RPMI8226 (cell line): ENCODE results near the gene NAV2.

ENCODE experiments used
- DNase-seq: peaks from one replicate; pipeline ENCODE4 v3.0.0-alpha.2; 2015

The NAV2 gene

GRCh38 chr11:19721176-19721575 lies 8.5 kb downstream of the NAV2 start:
- no peak for DNase-seq

GRCh38 chr11:19722702-19723101 lies 10.1 kb downstream of the NAV2 start:
- DNase-seq, result no peak

- DNase-seq, result no peak
Measured at GRCh38 chr11:19723572-19724342, 11.1 kb downstream of the NAV2 start.

GRCh38 chr11:19724765-19725164 lies 12.1 kb downstream of the NAV2 start:
- no peak for DNase-seq

- DNase-seq, result no peak
Measured at GRCh38 chr11:19725379-19726079, 12.9 kb downstream of the NAV2 start.

- no peak for DNase-seq
Measured at GRCh38 chr11:19727246-19727645, 14.6 kb downstream of the NAV2 start.

GRCh38 chr11:19728436-19728835 lies 15.8 kb downstream of the NAV2 start:
- no peak for DNase-seq

- DNase-seq, result no peak
Measured at GRCh38 chr11:19729141-19729540, 16.5 kb downstream of the NAV2 start.

- no peak for DNase-seq
Measured at GRCh38 chr11:19730373-19730772, 17.7 kb downstream of the NAV2 start.

- DNase-seq, result no peak
Measured at GRCh38 chr11:19734171-19734570, 21.5 kb downstream of the NAV2 start.

- no peak for DNase-seq
Measured at GRCh38 chr11:19735157-19735908, 22.7 kb downstream of the NAV2 start.

GRCh38 chr11:19735909-19736498 lies 23.4 kb downstream of the NAV2 start:
- DNase-seq, result no peak

GRCh38 chr11:19736831-19737230 lies 24.2 kb downstream of the NAV2 start:
- DNase-seq, result no peak

GRCh38 chr11:19737575-19737974 lies 24.9 kb downstream of the NAV2 start:
- DNase-seq, result no peak

- no peak for DNase-seq
Measured at GRCh38 chr11:19738124-19738523, 25.5 kb downstream of the NAV2 start.

GRCh38 chr11:19739872-19740271 lies 27.2 kb downstream of the NAV2 start:
- DNase-seq, result no peak

GRCh38 chr11:19740586-19740985 lies 27.9 kb downstream of the NAV2 start:
- no peak for DNase-seq

- peak; percentile 51 for DNase-seq
Measured at GRCh38 chr11:19742588-19743292, 30.1 kb downstream of the NAV2 start.

GRCh38 chr11:19743622-19744021 lies 31.0 kb downstream of the NAV2 start:
- DNase-seq, result no peak

- no peak for DNase-seq
Measured at GRCh38 chr11:19744130-19744529, 31.5 kb downstream of the NAV2 start.

GRCh38 chr11:19746086-19746485 lies 33.4 kb downstream of the NAV2 start:
- DNase-seq, result no peak

GRCh38 chr11:19747634-19748033 lies 35.0 kb downstream of the NAV2 start:
- DNase-seq, result no peak

GRCh38 chr11:19751055-19751454 lies 38.4 kb downstream of the NAV2 start:
- no peak for DNase-seq
